SK-N-SH treated with all-trans-retinoic acid at 6 μM for 48 hours (cell line): ENCODE results near the gene PIBF1.

Source experiments
- ATAC-seq: fragments of 200-7000 bp; cut with Tn5 transposase; 3 replicates; pipeline ENCODE4 v1.9.1; 2020; ENCODE audit warnings: mild to moderate bottlenecking, moderate library complexity
- ARNTL ChIP-seq: fragments of 450-650 bp; formaldehyde crosslinking; IDR thresholded peaks from 2 replicates; pipeline ENCODE4 v1.5.0; 2020; ENCODE audit warnings: low read depth, mild to moderate bottlenecking, moderate library complexity, borderline replicate concordance
- BACH2 ChIP-seq: fragments of 250-450 bp; sonication (Bioruptor Pico); IDR thresholded peaks from 2 replicates; pipeline ENCODE4 v1.9.0; 2021; ENCODE audit warnings: mild to moderate bottlenecking, borderline replicate concordance
- CREB5 ChIP-seq: fragments of 250-450 bp; sonication (Bioruptor Pico); IDR thresholded peaks from 2 replicates; pipeline ENCODE4 v1.5.1; 2020; ENCODE audit warnings: low read depth, mild to moderate bottlenecking, moderate library complexity
- CSDC2 ChIP-seq: fragments of 250-450 bp; sonication (Bioruptor Pico); IDR thresholded peaks from 2 replicates; pipeline ENCODE4 v1.5.0; 2020; ENCODE audit warnings: mild to moderate bottlenecking, moderate library complexity
- ESRRG ChIP-seq: fragments of 250-450 bp; sonication (Bioruptor Pico); IDR thresholded peaks from 2 replicates; pipeline ENCODE4 v1.6.1; 2021; ENCODE audit warnings: mild to moderate bottlenecking
- ISL1 ChIP-seq: fragments of 250-450 bp; sonication (Bioruptor Pico); IDR thresholded peaks from 2 replicates; pipeline ENCODE4 v2.1.2; 2022; ENCODE audit warnings: mild to moderate bottlenecking, moderate library complexity
- OSR1 ChIP-seq: fragments of 250-450 bp; sonication (Bioruptor Pico); IDR thresholded peaks from 2 replicates; pipeline ENCODE4 v1.8.0; 2022; ENCODE audit warnings: moderate library complexity, mild to moderate bottlenecking, inconsistent platforms
- PPARA ChIP-seq: fragments of 250-450 bp; sonication (Bioruptor Pico); IDR thresholded peaks from 2 replicates; pipeline ENCODE4 v1.5.0; 2020; ENCODE audit warnings: mild to moderate bottlenecking, borderline replicate concordance
- RARB ChIP-seq: fragments of 250-450 bp; sonication (Bioruptor Pico); IDR thresholded peaks from 2 replicates; pipeline ENCODE4 v1.8.0; 2021; ENCODE audit warnings: mild to moderate bottlenecking, moderate library complexity
- TOX ChIP-seq: fragments of 250-450 bp; sonication (Bioruptor Pico); IDR thresholded peaks from 2 replicates; pipeline ENCODE4 v1.8.0; 2021; ENCODE audit warnings: mild to moderate bottlenecking, moderate library complexity, borderline replicate concordance
- TSHZ2 ChIP-seq: fragments of 250-450 bp; sonication (Bioruptor Pico); IDR thresholded peaks from 2 replicates; pipeline ENCODE4 v1.5.0; 2020; ENCODE audit warnings: mild to moderate bottlenecking, moderate library complexity
- ZC3H10 ChIP-seq: fragments of 250-450 bp; sonication (Bioruptor Pico); IDR thresholded peaks from 2 replicates; pipeline ENCODE4 v1.5.1; 2021; ENCODE audit warnings: mild to moderate bottlenecking, moderate library complexity
- ZFP3 ChIP-seq: fragments of 250-450 bp; sonication (Bioruptor Pico); IDR thresholded peaks from 2 replicates; pipeline ENCODE4 v1.5.0; 2020; ENCODE audit warnings: mild to moderate bottlenecking, moderate library complexity
- ZNF565 ChIP-seq: fragments of 450-650 bp; formaldehyde crosslinking; conservative IDR thresholded peaks from 2 replicates; pipeline ENCODE4 v1.5.0; 2020; ENCODE audit warnings: low read depth, mild to moderate bottlenecking, moderate library complexity
- ZNF70 ChIP-seq: fragments of 450-650 bp; formaldehyde crosslinking; IDR thresholded peaks from 2 replicates; pipeline ENCODE4 v1.5.0; 2020; ENCODE audit warnings: mild to moderate bottlenecking, moderate library complexity
- ZNF8 ChIP-seq: fragments of 450-650 bp; formaldehyde crosslinking; IDR thresholded peaks from 2 replicates; pipeline ENCODE4 v1.5.0; 2020; ENCODE audit warnings: mild to moderate bottlenecking, moderate library complexity
- TF ChIP-seq, protein P1 (sequence below): fragments of 250-450 bp; sonication (Bioruptor Pico); IDR thresholded peaks from 2 replicates; pipeline ENCODE4 v1.8.0; 2021; ENCODE audit warnings: low read depth, mild to moderate bottlenecking, moderate library complexity, borderline replicate concordance
- TF ChIP-seq, protein P2 (sequence below): fragments of 250-450 bp; sonication (Bioruptor Pico); IDR thresholded peaks from 2 replicates; pipeline ENCODE4 v1.5.1; 2021; ENCODE audit warnings: mild to moderate bottlenecking, moderate library complexity
- TF ChIP-seq, protein P3 (sequence below): fragments of 250-450 bp; sonication (Bioruptor Pico); IDR thresholded peaks from 2 replicates; pipeline ENCODE4 v1.8.0; 2020; ENCODE audit warnings: mild to moderate bottlenecking, moderate library complexity, borderline replicate concordance

PIBF1 gene

GRCh38 chr13:72998012-72998411 is 216.1 kb downstream of the PIBF1 start:
- no peak for TF ChIP-seq ZNF565 (CRISPR knock-in tag)
- TF ChIP-seq TOX (CRISPR knock-in tag), result no peak
- no peak for TF ChIP-seq ESRRG
- TF ChIP-seq ZNF70 (CRISPR knock-in tag), result no peak
- TF ChIP-seq ARNTL (CRISPR knock-in tag), result no peak
- TF ChIP-seq, protein P1, sequence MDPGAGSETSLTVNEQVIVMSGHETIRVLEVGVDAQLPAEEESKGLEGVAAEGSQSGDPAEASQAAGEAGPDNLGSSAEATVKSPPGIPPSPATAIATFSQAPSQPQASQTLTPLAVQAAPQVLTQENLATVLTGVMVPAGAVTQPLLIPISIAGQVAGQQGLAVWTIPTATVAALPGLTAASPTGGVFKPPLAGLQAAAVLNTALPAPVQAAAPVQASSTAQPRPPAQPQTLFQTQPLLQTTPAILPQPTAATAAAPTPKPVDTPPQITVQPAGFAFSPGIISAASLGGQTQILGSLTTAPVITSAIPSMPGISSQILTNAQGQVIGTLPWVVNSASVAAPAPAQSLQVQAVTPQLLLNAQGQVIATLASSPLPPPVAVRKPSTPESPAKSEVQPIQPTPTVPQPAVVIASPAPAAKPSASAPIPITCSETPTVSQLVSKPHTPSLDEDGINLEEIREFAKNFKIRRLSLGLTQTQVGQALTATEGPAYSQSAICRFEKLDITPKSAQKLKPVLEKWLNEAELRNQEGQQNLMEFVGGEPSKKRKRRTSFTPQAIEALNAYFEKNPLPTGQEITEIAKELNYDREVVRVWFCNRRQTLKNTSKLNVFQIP (CRISPR knock-in tag), result no peak
- TF ChIP-seq ISL1 (CRISPR knock-in tag), result no peak
- TF ChIP-seq ZFP3 (CRISPR knock-in tag), result no peak
- no peak for TF ChIP-seq ZNF8 (CRISPR knock-in tag)
- no peak for TF ChIP-seq PPARA (CRISPR knock-in tag)
- TF ChIP-seq ZC3H10 (CRISPR knock-in tag), result no peak
- TF ChIP-seq CSDC2 (CRISPR knock-in tag), result no peak
- TF ChIP-seq TSHZ2, result no peak
- TF ChIP-seq, all 23 proteins: peak for 0
- no peak for ATAC-seq

GRCh38 chr13:73000027-73000674 is 218.2 kb downstream of the PIBF1 start:
- TF ChIP-seq TOX (CRISPR knock-in tag), result no peak
- TF ChIP-seq, protein P2, sequence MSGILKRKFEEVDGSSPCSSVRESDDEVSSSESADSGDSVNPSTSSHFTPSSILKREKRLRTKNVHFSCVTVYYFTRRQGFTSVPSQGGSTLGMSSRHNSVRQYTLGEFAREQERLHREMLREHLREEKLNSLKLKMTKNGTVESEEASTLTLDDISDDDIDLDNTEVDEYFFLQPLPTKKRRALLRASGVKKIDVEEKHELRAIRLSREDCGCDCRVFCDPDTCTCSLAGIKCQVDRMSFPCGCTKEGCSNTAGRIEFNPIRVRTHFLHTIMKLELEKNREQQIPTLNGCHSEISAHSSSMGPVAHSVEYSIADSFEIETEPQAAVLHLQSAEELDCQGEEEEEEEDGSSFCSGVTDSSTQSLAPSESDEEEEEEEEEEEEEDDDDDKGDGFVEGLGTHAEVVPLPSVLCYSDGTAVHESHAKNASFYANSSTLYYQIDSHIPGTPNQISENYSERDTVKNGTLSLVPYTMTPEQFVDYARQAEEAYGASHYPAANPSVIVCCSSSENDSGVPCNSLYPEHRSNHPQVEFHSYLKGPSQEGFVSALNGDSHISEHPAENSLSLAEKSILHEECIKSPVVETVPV (CRISPR knock-in tag), result no peak
- no peak for TF ChIP-seq TSHZ2
- TF ChIP-seq, protein P3, sequence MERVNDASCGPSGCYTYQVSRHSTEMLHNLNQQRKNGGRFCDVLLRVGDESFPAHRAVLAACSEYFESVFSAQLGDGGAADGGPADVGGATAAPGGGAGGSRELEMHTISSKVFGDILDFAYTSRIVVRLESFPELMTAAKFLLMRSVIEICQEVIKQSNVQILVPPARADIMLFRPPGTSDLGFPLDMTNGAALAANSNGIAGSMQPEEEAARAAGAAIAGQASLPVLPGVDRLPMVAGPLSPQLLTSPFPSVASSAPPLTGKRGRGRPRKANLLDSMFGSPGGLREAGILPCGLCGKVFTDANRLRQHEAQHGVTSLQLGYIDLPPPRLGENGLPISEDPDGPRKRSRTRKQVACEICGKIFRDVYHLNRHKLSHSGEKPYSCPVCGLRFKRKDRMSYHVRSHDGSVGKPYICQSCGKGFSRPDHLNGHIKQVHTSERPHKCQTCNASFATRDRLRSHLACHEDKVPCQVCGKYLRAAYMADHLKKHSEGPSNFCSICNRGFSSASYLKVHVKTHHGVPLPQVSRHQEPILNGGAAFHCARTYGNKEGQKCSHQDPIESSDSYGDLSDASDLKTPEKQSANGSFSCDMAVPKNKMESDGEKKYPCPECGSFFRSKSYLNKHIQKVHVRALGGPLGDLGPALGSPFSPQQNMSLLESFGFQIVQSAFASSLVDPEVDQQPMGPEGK, result no peak
- peak; percentile 40; the same call in 1 of the 3 replicates for ATAC-seq

DNA sequence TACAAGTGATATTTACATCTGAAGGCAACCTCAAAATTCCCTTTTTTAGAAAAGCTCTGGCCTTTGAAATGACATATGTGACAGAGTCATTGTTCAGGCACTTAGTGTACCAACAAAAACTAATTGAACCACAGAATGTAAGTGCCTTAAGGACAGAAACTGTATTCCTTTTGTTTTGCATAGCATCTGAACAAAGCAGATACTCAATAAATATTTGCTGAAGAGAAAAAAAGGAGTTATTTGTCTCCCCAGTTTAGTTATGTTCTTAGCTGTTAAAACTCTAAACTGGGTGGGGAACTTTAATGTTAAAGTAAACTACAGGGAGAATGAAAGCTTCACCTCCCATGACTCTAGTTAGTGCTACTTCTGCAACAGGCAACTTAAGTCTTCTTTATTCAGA is 220.0 kb downstream of the PIBF1 start:
- no peak for TF ChIP-seq ARNTL (CRISPR knock-in tag)
- TF ChIP-seq BACH2, result no peak
- TF ChIP-seq ZC3H10 (CRISPR knock-in tag), result no peak
- TF ChIP-seq PPARA (CRISPR knock-in tag), result no peak
- no peak for TF ChIP-seq ISL1 (CRISPR knock-in tag)
- no peak for TF ChIP-seq TOX (CRISPR knock-in tag)
- TF ChIP-seq, protein P2 (CRISPR knock-in tag), result no peak
- TF ChIP-seq CSDC2 (CRISPR knock-in tag), result no peak
- no peak for TF ChIP-seq ESRRG
- no peak for TF ChIP-seq RARB (CRISPR knock-in tag)
- TF ChIP-seq CREB5, result no peak
- no peak for TF ChIP-seq OSR1 (CRISPR knock-in tag)
- ATAC-seq, result no peak
